Activated T-cell treated with anti-CD3 and anti-CD28 coated beads for 1 hour (primary cell): ENCODE data around the gene ARHGEF28.

Experiments used
- DNase-seq: peaks from one replicate; pipeline ENCODE4 v3.0.0-alpha.2; 2020; ENCODE audit warnings: low read depth

The ARHGEF28 gene

DNA sequence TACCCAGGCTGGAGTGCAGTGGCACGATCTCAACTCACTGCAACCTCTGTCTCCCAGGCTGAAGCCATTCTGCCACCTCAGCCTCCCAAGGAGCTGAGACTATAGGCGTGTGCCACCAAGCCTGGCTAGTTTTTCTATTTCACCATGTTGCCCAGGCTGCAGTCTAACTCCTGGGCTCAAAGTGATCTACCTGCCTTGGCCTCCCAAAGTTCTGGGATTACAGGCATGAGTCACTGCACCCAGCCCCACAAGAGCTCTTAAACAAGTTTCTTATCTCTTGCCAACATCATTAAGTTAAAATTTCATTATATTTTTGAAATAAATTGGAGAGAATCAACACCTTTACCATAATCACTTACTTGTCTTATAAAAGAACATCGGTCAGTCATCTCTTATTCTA lies 280.3 kb downstream of the ARHGEF28 start:
- DNase-seq = no peak

DNA sequence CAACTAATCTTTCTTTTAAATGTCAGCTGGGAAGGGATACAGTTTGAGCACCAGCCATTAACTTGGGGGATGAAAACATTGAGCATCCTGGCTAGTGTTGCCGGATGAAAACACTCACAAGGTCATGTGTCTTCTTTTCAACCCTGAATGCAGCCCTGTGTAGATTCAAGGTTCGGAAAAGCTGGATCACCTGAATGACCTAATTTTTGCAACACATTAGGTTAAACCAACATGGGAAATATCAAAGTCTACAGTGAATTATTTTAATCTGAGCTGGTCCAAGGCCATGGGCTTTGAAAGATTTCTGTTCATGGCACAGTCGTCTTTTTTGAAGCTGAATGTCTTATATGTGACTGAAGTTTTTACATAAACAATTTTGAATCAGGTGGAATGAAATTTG lies 281.2 kb downstream of the ARHGEF28 start:
- DNase-seq = no peak

DNA sequence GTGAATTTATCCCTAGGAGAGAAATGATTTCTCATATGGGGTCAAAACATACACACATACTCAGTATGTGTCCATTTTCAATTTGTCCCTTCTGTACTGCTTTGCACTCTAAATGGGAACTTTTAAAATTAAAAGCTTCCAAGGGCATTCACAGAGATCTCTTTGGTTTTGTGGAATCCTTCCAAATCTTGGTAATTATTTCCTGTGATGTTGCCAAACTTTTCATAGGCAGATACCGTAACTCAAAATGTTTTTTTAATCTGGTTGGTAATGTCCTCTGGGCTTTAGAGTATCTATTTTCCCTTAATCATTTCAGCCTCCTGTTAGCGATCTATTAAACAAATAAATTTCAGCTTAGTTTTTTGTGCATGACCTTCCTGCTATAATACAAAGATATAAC lies 282.4 kb downstream of the ARHGEF28 start:
- no peak for DNase-seq

DNA sequence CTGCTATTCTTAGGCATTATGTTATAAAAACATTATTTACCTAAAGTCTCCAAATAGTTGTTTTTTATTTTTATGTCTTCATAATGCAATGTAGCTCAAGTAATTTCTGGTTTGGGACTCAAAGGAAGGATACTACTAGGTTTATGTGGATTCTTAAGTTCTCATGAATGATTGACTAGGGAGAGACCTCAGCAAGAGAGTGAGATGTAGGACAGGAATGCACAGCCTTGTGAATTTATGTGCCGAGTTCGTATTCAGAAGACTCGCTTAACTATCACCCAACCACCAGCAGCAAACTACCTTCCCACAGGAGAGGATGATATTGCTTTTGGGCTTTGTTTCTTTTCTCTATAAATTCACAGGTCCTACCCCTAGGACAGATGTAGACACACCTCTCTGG lies 282.9 kb downstream of the ARHGEF28 start:
- DNase-seq = no peak

DNA sequence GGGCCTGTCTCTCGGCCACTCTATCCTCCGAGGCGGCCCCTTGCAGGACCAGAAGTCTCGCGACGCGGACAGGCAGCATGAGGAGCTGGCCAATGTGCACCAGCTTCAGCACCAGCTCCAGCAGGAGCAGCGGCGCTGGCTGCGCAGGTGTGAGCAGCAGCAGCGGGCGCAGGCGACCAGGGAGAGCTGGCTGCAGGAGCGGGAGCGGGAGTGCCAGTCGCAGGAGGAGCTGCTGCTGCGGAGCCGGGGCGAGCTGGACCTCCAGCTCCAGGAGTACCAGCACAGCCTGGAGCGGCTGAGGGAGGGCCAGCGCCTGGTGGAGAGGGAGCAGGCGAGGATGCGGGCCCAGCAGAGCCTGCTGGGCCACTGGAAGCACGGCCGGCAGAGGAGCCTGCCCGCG lies 283.5 kb downstream of the ARHGEF28 start:
- no peak for DNase-seq

DNA sequence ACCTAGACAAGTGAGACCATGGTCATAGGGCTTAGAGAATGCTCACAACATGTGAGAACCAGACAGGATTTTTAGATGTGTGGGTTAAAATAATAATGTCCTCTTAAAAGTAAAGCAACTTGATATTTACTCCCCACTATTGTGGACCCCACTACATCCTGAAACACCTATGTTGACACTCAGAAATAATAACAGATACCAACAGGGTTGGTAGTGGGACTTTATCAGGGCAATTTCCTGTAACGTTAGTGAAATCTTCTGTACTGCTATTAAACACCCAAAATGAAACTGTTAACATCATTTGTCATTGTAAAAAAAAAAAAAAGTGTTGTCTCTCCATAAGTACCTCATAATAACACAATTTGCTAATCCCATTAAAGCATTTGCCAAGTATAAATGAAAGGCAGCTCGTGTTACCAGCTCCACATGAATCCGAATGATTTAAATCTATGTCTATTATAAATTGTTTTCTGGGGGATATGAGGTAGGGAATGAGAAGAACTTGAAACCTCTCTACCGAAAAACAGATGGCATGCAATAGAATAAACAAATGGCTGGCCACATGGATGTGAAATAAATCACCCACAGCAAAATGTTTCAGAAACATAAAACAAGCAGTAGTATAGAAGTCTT lies 285.9 kb downstream of the ARHGEF28 start:
- DNase-seq = no peak

DNA sequence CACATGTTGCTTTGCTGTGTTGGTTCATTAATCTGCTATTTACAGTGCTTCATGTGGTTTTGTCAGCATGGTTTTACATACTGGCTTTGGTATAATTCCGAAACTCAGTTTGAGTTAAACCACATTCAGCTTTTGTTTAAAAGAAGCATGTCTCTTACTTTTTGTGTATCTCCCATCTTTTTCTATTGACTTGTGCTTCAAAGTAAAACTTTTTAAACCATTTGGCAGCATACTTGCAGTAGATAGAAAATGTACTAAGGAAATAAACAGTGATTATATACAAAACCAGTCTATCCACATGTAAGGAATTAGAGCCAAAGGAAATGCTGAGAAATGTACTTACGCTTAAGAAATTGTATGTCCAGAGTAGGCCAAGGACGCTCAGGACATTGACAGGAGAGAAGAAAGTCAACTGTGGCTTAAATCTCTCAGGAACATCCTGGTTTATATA lies 286.9 kb downstream of the ARHGEF28 start:
- DNase-seq = no peak

DNA sequence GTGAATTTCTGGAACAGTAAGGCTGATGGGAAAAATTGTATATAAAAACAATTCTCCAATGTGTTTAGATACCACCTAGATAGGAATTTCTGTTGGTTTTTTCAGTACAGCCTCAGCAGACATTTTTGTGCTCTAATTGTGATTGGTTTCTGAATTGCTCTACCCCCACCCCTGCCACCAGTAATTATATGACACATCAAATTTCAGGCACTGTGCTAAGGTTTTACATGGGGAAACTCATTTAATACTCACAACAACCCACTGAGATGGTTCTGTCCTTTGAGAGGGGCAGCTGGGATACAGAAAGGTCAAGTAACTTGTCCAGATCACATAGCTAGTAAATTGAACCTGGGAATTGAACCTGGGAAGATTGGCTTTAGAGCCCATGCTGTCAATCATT lies 288.0 kb downstream of the ARHGEF28 start:
- no peak for DNase-seq

DNA sequence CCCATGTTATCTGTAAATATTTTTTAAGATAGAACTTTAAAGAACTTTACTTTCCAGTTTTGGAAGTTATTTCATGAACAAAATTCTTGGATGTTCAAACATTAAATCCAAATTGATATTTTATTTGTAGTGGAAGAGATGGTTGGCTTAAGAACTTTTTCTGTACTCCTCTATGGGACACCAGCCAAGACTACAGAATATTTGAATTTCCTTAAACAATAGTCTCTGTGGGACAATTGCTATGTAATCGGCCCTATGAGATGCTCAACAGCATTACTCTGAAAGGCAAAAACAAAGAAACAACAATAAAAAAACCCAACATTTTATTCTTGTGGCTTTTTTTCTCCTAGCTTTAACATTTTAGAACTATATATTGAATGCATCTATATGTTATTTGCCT lies 289.3 kb downstream of the ARHGEF28 start:
- no peak for DNase-seq

DNA sequence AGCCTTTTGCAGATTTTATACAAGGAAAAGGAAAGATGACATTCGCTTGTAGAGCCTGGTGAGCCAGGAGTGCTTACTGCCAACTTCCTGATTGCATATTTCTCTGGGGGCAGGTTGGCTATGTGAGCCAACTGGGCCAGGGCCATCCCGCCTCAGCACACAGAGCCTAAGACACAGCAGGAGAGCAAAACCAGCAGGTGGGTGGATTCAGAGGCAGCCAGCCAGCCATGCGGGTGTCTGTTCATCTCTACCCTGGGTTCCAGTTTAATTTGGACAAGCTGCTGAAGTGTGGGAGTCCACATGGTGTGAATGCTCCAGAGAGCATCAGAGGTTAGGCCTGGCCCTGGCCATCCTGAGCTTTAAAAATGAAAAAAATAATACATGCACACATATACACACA lies 291.4 kb downstream of the ARHGEF28 start:
- no peak for DNase-seq

DNA sequence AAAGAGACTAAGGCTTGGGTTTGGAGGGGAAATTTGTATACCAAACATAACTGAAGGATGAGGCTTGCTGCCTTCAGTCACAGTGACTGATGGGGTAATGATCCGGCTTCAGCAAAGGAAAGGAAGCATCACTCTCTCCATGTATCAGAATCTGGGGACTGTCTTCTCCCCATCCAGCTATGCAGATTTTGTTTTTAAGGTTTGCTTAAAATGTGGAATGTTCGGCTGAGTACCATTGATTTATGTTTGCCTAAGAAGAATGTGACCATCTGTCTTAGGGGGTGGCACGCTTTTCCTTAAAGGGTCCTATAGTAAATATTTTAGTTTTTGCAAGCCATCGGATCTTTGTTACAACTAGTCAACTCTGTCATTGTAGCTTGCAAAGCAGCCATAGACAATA lies 291.9 kb downstream of the ARHGEF28 start:
- DNase-seq = no peak

DNA sequence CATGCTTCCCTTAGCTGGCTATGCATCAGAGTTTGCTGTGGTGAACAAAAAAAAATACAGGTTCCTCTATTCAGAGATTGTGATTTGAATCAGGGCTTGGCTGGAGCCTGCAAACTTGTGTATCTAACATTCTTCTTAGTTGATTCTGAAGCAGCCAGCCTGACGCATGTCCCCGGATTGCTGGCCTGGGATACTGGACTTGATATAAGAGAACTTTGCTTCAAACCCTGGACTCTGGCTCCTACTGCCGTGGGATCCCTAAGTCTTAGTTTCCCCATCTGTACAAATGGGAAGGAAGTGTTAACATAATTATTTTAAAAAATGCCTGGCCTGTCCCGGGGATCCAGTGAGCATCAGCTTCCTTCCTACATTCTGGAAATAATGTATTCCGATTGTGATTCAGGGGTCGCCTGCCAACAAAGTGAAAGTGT lies 292.8 kb downstream of the ARHGEF28 start:
- no peak for DNase-seq

DNA sequence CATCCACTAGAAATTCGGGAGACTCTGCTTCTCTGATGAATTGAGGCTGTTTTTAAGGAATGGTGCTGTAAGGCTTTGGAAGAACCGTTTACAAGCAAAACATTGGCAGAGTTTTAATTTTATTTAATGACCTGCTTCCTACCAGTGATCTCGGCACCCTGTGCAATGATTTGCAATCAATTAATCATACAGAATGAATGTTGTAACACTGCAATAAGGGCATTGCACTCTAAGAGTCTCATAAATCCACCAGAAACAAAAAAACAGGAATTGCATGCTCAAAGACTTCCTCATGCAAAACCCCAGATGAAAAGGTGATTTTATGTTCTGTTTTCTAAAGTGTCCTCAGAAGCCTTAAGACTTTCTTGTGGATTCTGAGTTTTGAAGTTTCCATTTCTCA lies 295.7 kb downstream of the ARHGEF28 start:
- DNase-seq = no peak

DNA sequence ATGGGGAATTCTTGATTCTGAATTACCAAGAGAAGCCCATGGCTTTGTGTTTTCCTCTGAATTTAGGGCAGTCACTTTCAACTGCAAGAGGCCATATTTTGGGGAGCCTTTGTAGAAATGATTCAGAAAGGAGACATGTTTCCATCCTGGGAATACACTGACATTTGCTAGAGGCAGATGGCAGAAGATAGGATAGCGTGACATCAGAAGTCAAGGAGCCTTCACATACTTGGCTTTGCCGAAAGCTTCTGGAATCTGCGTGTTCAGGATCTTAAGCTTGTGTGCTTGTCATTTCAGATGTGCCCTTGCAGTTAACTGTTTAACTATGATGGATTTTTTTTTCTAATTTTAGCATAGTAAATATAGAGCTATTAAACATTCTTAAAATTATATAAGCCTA lies 296.2 kb downstream of the ARHGEF28 start:
- no peak for DNase-seq

DNA sequence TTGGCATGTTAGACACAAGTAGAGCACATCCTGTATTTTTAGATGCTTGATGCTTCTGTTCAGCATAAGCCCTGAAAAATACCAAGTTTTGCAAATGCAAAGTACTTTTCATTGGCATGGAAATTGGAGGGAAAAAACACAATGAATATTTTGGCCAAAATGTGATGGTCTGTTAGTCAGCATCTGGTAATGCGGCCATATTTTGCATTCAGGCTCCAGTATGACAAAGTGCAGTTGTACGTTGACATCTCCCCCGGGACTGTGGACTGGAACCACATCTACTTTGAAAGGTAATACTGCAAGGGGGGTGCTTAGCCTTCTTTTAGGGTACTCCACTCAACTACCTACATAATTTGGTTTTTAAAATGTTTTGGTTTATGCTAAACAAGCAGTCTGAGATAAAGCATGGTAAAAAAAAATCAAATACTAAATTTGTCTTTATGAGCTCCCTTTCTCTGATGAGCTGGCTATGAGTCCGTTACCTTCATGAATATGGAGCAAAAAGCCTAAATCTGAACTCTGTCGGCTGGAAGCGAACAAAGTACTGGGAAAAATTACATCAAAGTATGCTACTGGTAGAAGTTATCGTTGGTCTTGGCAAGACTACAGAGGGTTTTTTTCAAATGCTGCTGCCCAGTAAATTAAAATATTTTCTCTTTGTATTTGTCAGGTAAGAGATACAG lies 297.0 kb downstream of the ARHGEF28 start:
- no peak for DNase-seq

DNA sequence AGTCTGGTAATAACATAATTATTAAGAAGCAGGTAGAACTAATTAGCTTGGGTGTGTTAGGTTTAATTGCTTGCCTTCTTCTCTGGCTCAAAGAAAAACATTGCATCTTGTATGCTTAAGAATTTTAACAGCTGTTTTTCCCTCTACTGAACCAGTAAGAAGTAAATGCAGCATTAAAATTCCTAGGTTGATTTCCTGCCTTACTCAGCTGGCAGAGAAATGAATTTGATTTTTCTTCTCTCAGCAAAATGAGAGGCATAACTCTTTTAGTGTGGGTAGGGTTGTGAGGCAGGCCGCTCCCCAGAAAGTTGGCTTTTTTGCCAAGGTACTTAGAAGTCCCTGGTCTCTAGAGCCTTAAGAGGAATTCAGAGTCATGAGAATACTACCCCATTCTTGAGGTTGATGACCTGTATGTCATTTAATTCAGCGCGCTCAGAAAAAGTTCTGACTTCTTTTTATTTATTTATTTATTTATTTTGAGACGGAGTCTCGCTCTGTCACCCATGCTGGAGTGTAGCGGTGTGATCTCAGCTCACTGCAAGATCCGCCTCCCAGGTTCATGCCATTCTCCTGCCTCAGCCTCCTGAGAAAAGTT lies 302.6 kb downstream of the ARHGEF28 start:
- no peak for DNase-seq

DNA sequence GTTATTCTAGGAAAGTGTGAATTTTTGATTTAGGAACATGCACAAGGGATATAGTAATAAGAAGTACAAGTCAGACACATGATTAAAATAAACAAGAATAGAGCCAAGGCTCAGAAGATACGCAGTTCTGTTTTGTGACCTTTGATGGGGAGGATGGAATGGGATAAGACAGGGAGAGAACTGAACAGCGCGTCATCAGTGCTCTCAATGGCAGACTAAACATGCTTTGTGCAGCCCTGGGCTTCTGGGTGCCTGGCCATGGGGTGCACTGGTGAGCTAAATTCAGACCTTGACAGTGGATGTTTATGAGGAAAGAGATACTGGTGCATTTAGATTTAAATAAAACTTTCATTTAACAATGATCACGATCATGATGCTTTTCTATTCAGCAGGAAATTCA lies 309.7 kb downstream of the ARHGEF28 start:
- DNase-seq = no peak

DNA sequence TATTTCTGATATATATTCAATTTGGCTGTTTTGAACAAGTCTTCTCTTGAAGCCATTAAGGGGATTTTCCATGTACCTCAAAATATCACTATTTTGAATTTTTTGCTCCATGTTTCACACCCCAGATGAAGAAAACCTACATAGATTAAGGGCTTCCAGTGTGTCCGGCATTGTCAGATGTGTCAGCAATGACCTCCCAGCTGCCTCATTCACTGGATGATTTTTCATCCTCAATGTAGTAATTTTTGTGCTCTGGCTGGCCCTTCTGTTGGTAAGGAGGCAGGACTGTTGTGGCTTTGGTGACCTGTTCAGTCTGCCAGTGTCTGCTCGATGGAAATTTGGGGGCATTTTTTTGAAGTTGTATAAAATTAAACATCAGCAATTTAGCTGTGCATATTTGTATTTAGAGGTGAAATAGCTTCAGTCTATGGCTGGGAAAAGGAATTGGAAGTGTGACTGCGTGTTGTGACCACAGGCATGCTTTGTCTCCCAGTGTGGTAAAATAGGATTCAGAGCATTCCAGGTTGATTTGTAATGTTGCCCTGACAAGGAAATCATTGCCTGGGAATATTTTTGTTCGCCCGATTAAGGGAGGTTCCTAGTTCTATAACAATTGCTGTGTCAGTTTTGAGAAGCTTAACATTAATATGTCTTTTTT lies 312.4 kb downstream of the ARHGEF28 start:
- DNase-seq = no peak

DNA sequence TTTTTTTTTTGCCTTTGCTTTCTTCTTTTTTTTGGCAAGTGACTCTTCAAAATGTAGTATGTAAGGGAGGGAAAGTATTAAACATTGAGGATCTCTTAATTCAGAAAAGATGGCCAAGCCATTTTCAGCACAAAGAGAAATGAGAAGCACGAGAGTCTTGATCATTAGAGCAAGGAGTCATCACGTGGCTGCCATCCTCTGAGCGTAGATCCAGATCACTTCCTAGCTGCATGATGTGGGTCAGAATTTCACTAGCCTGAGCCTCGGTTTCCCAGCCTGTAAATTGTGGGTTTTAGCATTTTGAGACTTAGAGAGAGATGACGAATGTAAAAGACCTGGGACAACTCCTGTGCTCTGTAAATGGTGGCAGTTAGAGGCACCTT lies 312.9 kb downstream of the ARHGEF28 start:
- no peak for DNase-seq

DNA sequence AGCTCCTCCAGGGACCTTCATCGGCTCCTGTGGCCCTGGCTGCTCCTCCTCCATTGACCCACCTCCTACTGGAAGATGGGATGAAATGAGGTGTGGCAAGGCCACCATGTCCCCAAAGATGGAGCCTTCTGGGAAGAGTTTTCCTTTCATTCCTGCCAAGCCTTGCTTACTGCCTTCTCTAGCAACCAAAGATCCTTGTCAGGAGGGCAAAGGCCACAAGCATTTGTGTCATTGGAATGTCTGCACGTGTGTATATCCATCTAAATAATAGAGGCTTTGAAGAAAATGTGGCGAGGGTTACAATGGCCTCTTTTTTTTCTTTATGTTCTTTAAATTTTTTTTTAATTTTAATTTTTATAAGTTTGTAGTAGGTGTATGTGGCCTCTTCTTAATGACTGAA lies 313.6 kb downstream of the ARHGEF28 start:
- no peak for DNase-seq

DNA sequence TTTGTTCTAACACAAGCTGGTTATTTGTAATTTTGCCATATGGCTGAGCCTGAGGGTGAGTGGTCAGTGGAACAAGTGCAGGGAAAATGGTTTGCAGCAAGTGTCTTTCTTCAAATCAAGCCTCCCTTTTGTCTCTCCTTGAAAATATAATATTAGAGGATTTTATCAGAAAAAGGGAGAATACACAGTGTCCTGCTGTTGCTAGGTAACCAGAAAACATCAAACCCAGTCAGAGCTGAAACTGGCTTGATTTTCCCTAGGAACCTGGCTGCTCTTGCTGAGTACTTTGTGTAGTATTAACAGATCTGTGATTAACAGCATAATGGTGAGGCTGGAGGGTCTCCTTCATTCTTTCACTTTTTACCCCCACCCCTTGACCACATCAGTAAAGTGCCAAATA lies 314.0 kb downstream of the ARHGEF28 start:
- DNase-seq = no peak

DNA sequence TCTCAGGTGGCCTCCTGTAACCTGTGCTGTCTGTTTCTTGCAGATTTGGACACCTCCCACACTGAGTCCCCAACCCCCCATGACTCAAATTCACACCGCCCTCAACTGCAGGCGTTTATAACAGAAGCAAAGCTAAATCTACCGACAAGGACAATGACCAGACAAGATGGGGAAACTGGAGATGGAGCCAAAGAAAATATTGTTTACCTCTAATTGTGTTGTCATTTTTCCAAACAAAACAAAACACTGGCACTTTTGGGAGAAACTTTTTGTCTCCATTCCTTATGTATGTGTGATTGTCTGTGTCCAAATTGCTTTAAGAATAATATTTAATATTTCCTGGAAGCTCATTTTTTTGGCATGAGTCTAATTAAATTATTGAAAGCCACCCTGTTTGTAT lies 314.8 kb downstream of the ARHGEF28 start:
- no peak for DNase-seq

DNA sequence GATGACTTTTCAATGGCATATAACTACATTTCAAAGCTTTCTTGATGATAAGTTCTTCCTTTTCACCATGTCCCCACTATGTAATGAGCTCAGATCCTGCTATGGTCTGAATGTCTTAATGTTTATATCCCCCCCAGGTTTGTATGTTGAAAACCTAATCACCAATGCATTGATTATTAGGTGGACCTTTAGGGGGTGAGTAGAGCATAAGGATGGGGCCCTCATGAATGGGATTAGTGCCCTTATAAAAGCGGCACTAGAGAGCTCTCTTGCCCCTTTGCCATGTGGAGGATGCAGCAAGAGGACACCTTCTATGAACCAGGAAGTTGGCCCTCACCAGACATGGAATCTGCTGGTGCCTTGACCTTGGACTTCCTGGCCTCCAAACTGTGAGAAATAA lies 316.8 kb downstream of the ARHGEF28 start:
- no peak for DNase-seq
